ENCODE data around the gene KLHL26.

- peak; percentile 56 for TF ChIP-seq CTCF (CRISPR knock-in tag; IDR thresholded peaks at IDR 0.05)
- TF ChIP-seq ZNF317 (CRISPR knock-in tag; IDR thresholded peaks at IDR 0.05): no peak
- no peak for TF ChIP-seq TCF7 (IDR thresholded peaks at IDR 0.05; ENCODE audit: low read depth)
Measured at GRCh38 chr19:18605546-18606280, 31.1 kb upstream of the KLHL26 start.
